SK-N-SH (cell line): Measurements from ENCODE around the gene NTPCR. TPM values are rescaled to one million over a fixed set of nuclear protein-coding genes. Genes with fewer than 3 reads are reported as not detected.

ENCODE experiments used
- CTCF ChIA-PET: fragments of 300-600, 350-600 bp; formaldehyde crosslinking; extraction: SDS; loops from one replicate; lab custom pipeline; 2021; lab: Yijun Ruan, JAX
- POLR2A ChIA-PET: fragments of 350-600 bp; sonication (Branson Sonifier 250); formaldehyde crosslinking; extraction: SDS; loops from one replicate; lab custom pipeline; 2020; ENCODE audit warnings: antibody characterized with exemption, inconsistent platforms; lab: Yijun Ruan, JAX
- DNase-seq: peaks from one replicate; pipeline ENCODE4 v3.0.0; 2012
- H2AFZ ChIP-seq: fragments of 200-600 bp; sonication (generic); 2 replicates; pipeline ENCODE4 v1.8.1; 2016; ENCODE audit warnings: antibody characterized with exemption, mild to moderate bottlenecking, low read depth
- H3F3A ChIP-seq: fragments of 200-600 bp; sonication (generic); replicated peaks from 2 replicates; pipeline ENCODE3; 2016; ENCODE audit warnings: antibody characterized with exemption, mild to moderate bottlenecking; ENCODE audit not compliant: insufficient read depth
- H3K27ac ChIP-seq, 2 experiments: fragments of 200-500 bp in 1 of 2; fragments of 200-600 bp in 1 of 2; sonication (Bioruptor generic) in 1 of 2; sonication (generic), shearing (Covaris generic) in 1 of 2; 2 replicates each; pipeline versions ENCODE4 v1.5.1 to v1.6.1; 2014 to 2016; ENCODE audit warnings: low read depth in 2 of 2, inconsistent platforms in 1 of 2, low read length in 1 of 2, mild to moderate bottlenecking in 1 of 2, mixed read lengths in 1 of 2
- H3K27me3 ChIP-seq: fragments of 200-600 bp; sonication (generic), shearing (Covaris generic); 2 replicates; pipeline ENCODE4 v1.6.1; 2016; ENCODE audit warnings: mixed run types; ENCODE audit not compliant: insufficient read depth
- H3K36me3 ChIP-seq, 2 experiments: fragments of 200-500 bp in 1 of 2; fragments of 200-600 bp in 1 of 2; sonication (Bioruptor generic) in 1 of 2; sonication (generic) in 1 of 2; replicated peaks in 1 of 2; 2 replicates each; pipeline versions ENCODE3 to v1.5.1; 2014 to 2016; ENCODE audit warnings: low read length in 1 of 2, mild to moderate bottlenecking in 1 of 2; ENCODE audit not compliant: insufficient read depth in 2 of 2, control insufficient read depth in 1 of 2
- H3K4me1 ChIP-seq, 2 experiments: fragments of 200-500 bp in 1 of 2; fragments of 200-600 bp in 1 of 2; sonication (Bioruptor generic) in 1 of 2; sonication (generic), shearing (Covaris generic) in 1 of 2; 2 replicates each; pipeline versions ENCODE4 v1.5.1 to v1.6.1; 2014 to 2016; ENCODE audit warnings: low read depth in 1 of 2, low read length in 1 of 2, mixed run types in 1 of 2; ENCODE audit not compliant: insufficient read depth in 2 of 2, control insufficient read depth in 1 of 2
- H3K4me2 ChIP-seq: fragments of 200-600 bp; sonication (generic), shearing (Covaris generic); 2 replicates; pipeline ENCODE4 v1.6.1; 2017; ENCODE audit warnings: mixed run types
- H3K4me3 ChIP-seq, 2 experiments: fragments of 200-500 bp in 1 of 2; fragments of 200-600 bp in 1 of 2; sonication (Bioruptor generic) in 1 of 2; sonication (generic), shearing (Covaris generic) in 1 of 2; 2 replicates each; pipeline versions ENCODE4 v1.5.1 to v1.8.1; 2014 to 2016; ENCODE audit warnings: low read depth in 2 of 2, inconsistent platforms in 1 of 2, low read length in 1 of 2, mild to moderate bottlenecking in 1 of 2, mixed read lengths in 1 of 2, moderate library complexity in 1 of 2
- H3K79me2 ChIP-seq: fragments of 200-600 bp; sonication (generic); 2 replicates; pipeline ENCODE4 v1.8.1; 2017; ENCODE audit warnings: mild to moderate bottlenecking; ENCODE audit not compliant: insufficient read depth
- H3K9ac ChIP-seq: fragments of 200-600 bp; sonication (generic); 2 replicates; pipeline ENCODE4 v1.6.1; 2017; ENCODE audit warnings: mixed run types
- H3K9me2 ChIP-seq: fragments of 200-600 bp; sonication (generic); 2 replicates; pipeline ENCODE4 v1.6.1; 2017; ENCODE audit warnings: mixed run types
- H3K9me3 ChIP-seq: fragments of 200-600 bp; sonication (generic); 2 replicates; pipeline ENCODE4 v1.6.1; 2017; ENCODE audit warnings: mixed run types, mild to moderate bottlenecking, moderate library complexity
- H4K20me1 ChIP-seq: fragments of 200-600 bp; sonication (generic); 2 replicates; pipeline ENCODE4 v1.6.1; 2017; ENCODE audit warnings: mild to moderate bottlenecking, mixed run types; ENCODE audit not compliant: insufficient read depth
- CHD2 ChIP-seq: fragments of 150-350 bp; IDR thresholded peaks from 2 replicates; pipeline ENCODE4 v1.6.1; 2018; ENCODE audit warnings: low read length; ENCODE audit not compliant: partially characterized antibody
- ELF1 ChIP-seq: IDR thresholded peaks from 2 replicates; pipeline ENCODE4 v1.4.0; 2012
- EP300 ChIP-seq, 2 experiments: IDR thresholded peaks; 2 replicates each; pipeline versions ENCODE4 v1.4.0 to v1.6.1; 2012; ENCODE audit warnings: borderline replicate concordance in 1 of 2, low read depth in 1 of 2, low read length in 1 of 2
- EZH2phosphoT487 ChIP-seq: fragments of 200-600 bp; sonication (generic); IDR thresholded peaks from 2 replicates; pipeline ENCODE4 v1.6.1; 2017; ENCODE audit warnings: low read depth, mixed run types, mild to moderate bottlenecking, antibody characterized with exemption, moderate library complexity, borderline replicate concordance
- FOSL2 ChIP-seq: IDR thresholded peaks from 2 replicates; pipeline ENCODE4 v1.4.0; 2012; ENCODE audit warnings: low read depth, mild to moderate bottlenecking, moderate library complexity, borderline replicate concordance
- FOXM1 ChIP-seq: IDR thresholded peaks from 2 replicates; pipeline ENCODE4 v1.4.0; 2012; ENCODE audit warnings: low read depth, mild to moderate bottlenecking
- IRF3 ChIP-seq: fragments of 150-350 bp; IDR thresholded peaks from 2 replicates; pipeline ENCODE4 v1.6.1; 2016; ENCODE audit warnings: mild to moderate bottlenecking, low read depth, low read length
- MEF2A ChIP-seq: IDR thresholded peaks from 2 replicates; pipeline ENCODE4 v1.4.0; 2012; ENCODE audit warnings: low read depth, borderline replicate concordance
- MXI1 ChIP-seq: IDR thresholded peaks from 2 replicates; pipeline ENCODE4 v1.6.1; 2012; ENCODE audit warnings: mild to moderate bottlenecking, low read depth, low read length, improper control_type of control experiment
- NRF1 ChIP-seq: IDR thresholded peaks from 2 replicates; pipeline ENCODE4 v1.6.1; 2012; ENCODE audit warnings: low read depth, mild to moderate bottlenecking, low read length
- PBX3 ChIP-seq: IDR thresholded peaks from 2 replicates; pipeline ENCODE4; 2012
- RAD21 ChIP-seq: IDR thresholded peaks from 2 replicates; pipeline ENCODE4 v1.6.1; 2012; ENCODE audit warnings: mild to moderate bottlenecking, low read length
- RCOR1 ChIP-seq: fragments of 150-350 bp; IDR thresholded peaks from 2 replicates; pipeline ENCODE4 v1.6.1; 2017; ENCODE audit warnings: antibody characterized with exemption, low read length
- REST ChIP-seq: IDR thresholded peaks from 2 replicates; pipeline ENCODE4 v1.6.1; 2012; ENCODE audit warnings: mild to moderate bottlenecking, low read depth, low read length, moderate library complexity
- SIN3A ChIP-seq: IDR thresholded peaks from 2 replicates; pipeline ENCODE4 v1.6.1; 2012; ENCODE audit warnings: low read depth, mild to moderate bottlenecking, low read length, moderate library complexity, borderline replicate concordance
- SMC3 ChIP-seq: IDR thresholded peaks from 2 replicates; pipeline ENCODE4 v1.6.1; 2012; ENCODE audit warnings: low read depth, low read length, improper control_type of control experiment
- TCF12 ChIP-seq: IDR thresholded peaks from 2 replicates; pipeline ENCODE4 v1.4.0; 2012
- TEAD4 ChIP-seq: IDR thresholded peaks from 2 replicates; pipeline ENCODE4 v1.4.0; 2012; ENCODE audit warnings: mild to moderate bottlenecking, borderline replicate concordance; ENCODE audit not compliant: insufficient read depth
- USF1 ChIP-seq: IDR thresholded peaks from 2 replicates; pipeline ENCODE4 v1.4.0; 2012; ENCODE audit warnings: low read depth, borderline replicate concordance
- USF2 ChIP-seq: fragments of 150-350 bp; IDR thresholded peaks from 2 replicates; pipeline ENCODE4 v1.6.1; 2017; ENCODE audit warnings: antibody characterized with exemption, low read length, low read depth, borderline replicate concordance
- ZBTB33 ChIP-seq: IDR thresholded peaks from 2 replicates; pipeline ENCODE4 v1.4.0; 2012; ENCODE audit warnings: low read depth, borderline replicate concordance
- WGBS: methylation state at CpG from one replicate; pipeline ENCODE4 v1.1.6; 2017; ENCODE audit warnings: low lambda C conversion rate; 5-methylcytosine and 5-hydroxymethylcytosine counted together
- polyA plus RNA-seq, 3 experiments: library from polyadenylated mRNA; depleted of rRNA; stranded (reverse); fragments of >200 nt; gene quantifications; 2 replicates each; pipeline ENCODE4 v1.2.3, GENCODE V29; 2012

Gene NTPCR
- polyA plus RNA-seq, 1 of the 3 experiments (the other 2 are of a cell fraction), result 20.8 TPM

GRCh38 chr1:232968965-232969364 is 18.6 kb downstream of the NTPCR start (continued):
- TF ChIP-seq RCOR1 (no peak), FOSL2 (no peak), MEF2A (no peak)

- Histone ChIP-seq H3F3A (peaks cover 3% of the 10 kb centered on the region), H3K4me1 (peaks cover 0 to 3% of the 10 kb centered on the region in 2 experiments; a peak in 1 of 4 replicates), H3K9ac (no peak overlapping the region), H2AFZ (no peak overlapping the region), H3K36me3 (peaks cover 40 to 90% of the 10 kb centered on the region in 2 experiments), H4K20me1 (no peaks in the 10 kb centered on the region), H3K4me3 (no peak overlapping the region), H3K79me2 (no peaks in the 10 kb centered on the region), H3K4me2 (no peak overlapping the region), H3K27ac (no peak overlapping the region), H3K27me3 (no peaks in the 10 kb centered on the region), H3K9me2 (no peaks in the 10 kb centered on the region), H3K9me3 (peaks cover 11% of the 10 kb centered on the region)
- no peak for DNase-seq
- ChIA-PET CTCF (interaction anchor here (1.1 to 1.4 kb wide), 3 partner anchors 9 to 17 kb away, joined by 3 to 6 read pairs (median 5); no protein-coding TSS in a partner anchor), POLR2A (no interaction called here)
- TF ChIP-seq EZH2phosphoT487, result no peak
- TF ChIP-seq SMC3, result no peak
- TF ChIP-seq TCF12, result no peak
- no peak for TF ChIP-seq TEAD4
- TF ChIP-seq EP300 (IDR thresholded peaks at IDR 0.05; ENCODE audit: borderline replicate concordance in 1 of 2, low read depth in 1 of 2, low read length in 1 of 2), result no peak
- TF ChIP-seq PBX3, result no peak
- TF ChIP-seq NRF1, result no peak
- TF ChIP-seq USF1, result no peak
- no peak for TF ChIP-seq USF2
- TF ChIP-seq MEF2A, result no peak
- TF ChIP-seq RCOR1, result no peak
- no peak for TF ChIP-seq IRF3
- TF ChIP-seq SIN3A, result no peak
- no peak for TF ChIP-seq RAD21
- TF ChIP-seq ZBTB33, result no peak
- TF ChIP-seq ELF1, result no peak
- no peak for TF ChIP-seq MXI1
- TF ChIP-seq REST, result no peak
- TF ChIP-seq CHD2, result no peak
- no peak for TF ChIP-seq FOXM1
- WGBS, result 91% methylated on average over 5 of the region's 5 CpGs
Observed at GRCh38 chr1:232969799-232970198, 19.4 kb downstream of the NTPCR start.
